A673 (cell line): ENCODE results near the gene SPATS2.

Source experiments
- EZH2 ChIP-seq: fragments of 200-600 bp; sonication (generic); IDR thresholded peaks from 2 replicates; pipeline ENCODE4 v1.6.1; 2017; ENCODE audit warnings: borderline replicate concordance, low read depth, mild to moderate bottlenecking, mixed read lengths, antibody characterized with exemption, low read length; ENCODE audit not compliant: poor library complexity, severe bottlenecking
- TF ChIP-seq, protein P1 (sequence below): fragments of 300-800, 200-600 bp; sonication (generic); conservative IDR thresholded peaks from 2 replicates; pipeline ENCODE4 v1.5.1; 2017; ENCODE audit warnings: low read depth, mild to moderate bottlenecking, antibody characterized with exemption, low read length, moderate library complexity, mixed read lengths

DNA sequence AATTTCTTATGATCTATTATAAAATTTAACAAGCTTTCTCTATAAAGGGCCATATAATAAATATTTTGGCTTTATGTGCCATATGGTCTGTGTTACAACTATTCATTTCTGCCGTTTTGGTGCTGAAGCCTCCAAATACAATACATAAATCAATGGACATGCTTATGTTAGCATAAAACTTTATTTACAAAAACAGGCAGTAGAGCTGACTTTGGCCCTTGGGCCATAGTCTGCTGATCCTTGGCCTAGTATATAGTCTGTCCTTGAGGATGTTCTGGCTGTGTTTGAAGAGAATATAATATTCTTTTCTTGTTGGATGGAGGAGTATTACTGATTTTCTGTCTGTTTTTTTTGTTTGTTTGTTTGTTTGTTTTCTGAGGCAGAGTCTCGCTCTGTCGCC, 81.6 kb downstream of the SPATS2 start:
- TF ChIP-seq, protein P1, sequence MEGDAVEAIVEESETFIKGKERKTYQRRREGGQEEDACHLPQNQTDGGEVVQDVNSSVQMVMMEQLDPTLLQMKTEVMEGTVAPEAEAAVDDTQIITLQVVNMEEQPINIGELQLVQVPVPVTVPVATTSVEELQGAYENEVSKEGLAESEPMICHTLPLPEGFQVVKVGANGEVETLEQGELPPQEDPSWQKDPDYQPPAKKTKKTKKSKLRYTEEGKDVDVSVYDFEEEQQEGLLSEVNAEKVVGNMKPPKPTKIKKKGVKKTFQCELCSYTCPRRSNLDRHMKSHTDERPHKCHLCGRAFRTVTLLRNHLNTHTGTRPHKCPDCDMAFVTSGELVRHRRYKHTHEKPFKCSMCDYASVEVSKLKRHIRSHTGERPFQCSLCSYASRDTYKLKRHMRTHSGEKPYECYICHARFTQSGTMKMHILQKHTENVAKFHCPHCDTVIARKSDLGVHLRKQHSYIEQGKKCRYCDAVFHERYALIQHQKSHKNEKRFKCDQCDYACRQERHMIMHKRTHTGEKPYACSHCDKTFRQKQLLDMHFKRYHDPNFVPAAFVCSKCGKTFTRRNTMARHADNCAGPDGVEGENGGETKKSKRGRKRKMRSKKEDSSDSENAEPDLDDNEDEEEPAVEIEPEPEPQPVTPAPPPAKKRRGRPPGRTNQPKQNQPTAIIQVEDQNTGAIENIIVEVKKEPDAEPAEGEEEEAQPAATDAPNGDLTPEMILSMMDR: no peak
- TF ChIP-seq EZH2: no peak
